BJ (cell line): ENCODE measurements around the gene RAP1GAP. TPM values are rescaled to one million over a fixed set of nuclear protein-coding genes. Genes with fewer than 3 reads are reported as not detected.

ENCODE experiments used
- CTCF ChIA-PET: fragments of 350-600 bp; formaldehyde crosslinking; extraction: SDS; loops from one replicate; lab custom pipeline; 2021; ENCODE audit warnings: antibody characterized with exemption, inconsistent platforms; lab: Yijun Ruan, JAX
- POLR2A ChIA-PET: fragments of 300-600 bp; sonication (Branson Sonifier 250); formaldehyde crosslinking; extraction: SDS; loops from one replicate; lab custom pipeline; 2021; ENCODE audit warnings: antibody characterized with exemption; lab: Charles Lee
- DNase-seq: peaks from one replicate; pipeline ENCODE4 v3.0.0-alpha.2; 2011; ENCODE audit warnings: low read depth
- H3K27me3 ChIP-seq: 2 replicates; pipeline ENCODE4 v1.6.0; 2011; ENCODE audit warnings: low read length; ENCODE audit not compliant: control insufficient read depth, insufficient read depth
- H3K36me3 ChIP-seq: 2 replicates; pipeline ENCODE4 v1.5.1; 2011; ENCODE audit warnings: low read length; ENCODE audit not compliant: control insufficient read depth, insufficient read depth
- H3K4me3 ChIP-seq: 2 replicates; pipeline ENCODE4 v1.5.1; 2011; ENCODE audit warnings: low read depth, mild to moderate bottlenecking, control low read depth, low read length
- polyA plus RNA-seq: library from polyadenylated mRNA; depleted of rRNA; stranded (reverse); fragments of >200 nt; gene quantifications from 2 replicates; pipeline ENCODE4 v1.2.3, GENCODE V29; 2011
- TF ChIP-seq, protein P1 (sequence below): IDR thresholded peaks from 2 replicates; pipeline ENCODE4 v1.5.1; 2011; ENCODE audit warnings: low read depth, mild to moderate bottlenecking, control low read depth, inconsistent platforms, low read length, moderate library complexity; ENCODE audit not compliant: insufficient read depth

The RAP1GAP gene
- polyA plus RNA-seq, 1 experiment = 0.16 TPM

DNA sequence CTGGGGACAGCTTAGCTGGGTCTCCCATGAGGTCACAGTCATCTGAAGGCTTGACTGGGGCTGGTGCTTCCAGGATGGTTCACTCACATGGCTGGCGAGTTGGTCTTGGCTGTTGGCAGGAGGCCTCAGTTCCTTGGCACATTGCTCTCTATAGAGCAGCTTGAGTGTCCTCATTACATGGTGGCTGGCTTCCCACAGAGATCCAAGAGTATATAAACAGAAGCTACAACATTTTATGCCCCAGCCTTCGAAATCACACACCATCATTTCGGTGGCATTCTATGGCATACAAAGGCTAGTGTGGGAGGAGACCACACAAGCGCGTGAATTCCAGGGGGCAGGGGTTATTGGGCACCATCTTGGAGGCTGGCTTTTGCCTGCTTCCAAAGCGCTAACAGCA, 96.9 kb downstream of the RAP1GAP start:
- Histone ChIP-seq H3K36me3 (no peaks in the 10 kb centered on the region), H3K4me3 (no peak overlapping the region), H3K27me3 (peaks cover 5% of the 10 kb centered on the region; the same call in 1 of the 2 replicates)
- ChIA-PET POLR2A (no interaction called here), CTCF (interaction anchor here (1.6 to 7.6 kb wide), 4 partner anchors 24 to 202 kb away, joined by 3 to 69 read pairs (median 40); partner anchors contain the start of gene ALPL)
- TF ChIP-seq, protein P1, sequence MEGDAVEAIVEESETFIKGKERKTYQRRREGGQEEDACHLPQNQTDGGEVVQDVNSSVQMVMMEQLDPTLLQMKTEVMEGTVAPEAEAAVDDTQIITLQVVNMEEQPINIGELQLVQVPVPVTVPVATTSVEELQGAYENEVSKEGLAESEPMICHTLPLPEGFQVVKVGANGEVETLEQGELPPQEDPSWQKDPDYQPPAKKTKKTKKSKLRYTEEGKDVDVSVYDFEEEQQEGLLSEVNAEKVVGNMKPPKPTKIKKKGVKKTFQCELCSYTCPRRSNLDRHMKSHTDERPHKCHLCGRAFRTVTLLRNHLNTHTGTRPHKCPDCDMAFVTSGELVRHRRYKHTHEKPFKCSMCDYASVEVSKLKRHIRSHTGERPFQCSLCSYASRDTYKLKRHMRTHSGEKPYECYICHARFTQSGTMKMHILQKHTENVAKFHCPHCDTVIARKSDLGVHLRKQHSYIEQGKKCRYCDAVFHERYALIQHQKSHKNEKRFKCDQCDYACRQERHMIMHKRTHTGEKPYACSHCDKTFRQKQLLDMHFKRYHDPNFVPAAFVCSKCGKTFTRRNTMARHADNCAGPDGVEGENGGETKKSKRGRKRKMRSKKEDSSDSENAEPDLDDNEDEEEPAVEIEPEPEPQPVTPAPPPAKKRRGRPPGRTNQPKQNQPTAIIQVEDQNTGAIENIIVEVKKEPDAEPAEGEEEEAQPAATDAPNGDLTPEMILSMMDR = no peak
- DNase-seq = no peak

DNA sequence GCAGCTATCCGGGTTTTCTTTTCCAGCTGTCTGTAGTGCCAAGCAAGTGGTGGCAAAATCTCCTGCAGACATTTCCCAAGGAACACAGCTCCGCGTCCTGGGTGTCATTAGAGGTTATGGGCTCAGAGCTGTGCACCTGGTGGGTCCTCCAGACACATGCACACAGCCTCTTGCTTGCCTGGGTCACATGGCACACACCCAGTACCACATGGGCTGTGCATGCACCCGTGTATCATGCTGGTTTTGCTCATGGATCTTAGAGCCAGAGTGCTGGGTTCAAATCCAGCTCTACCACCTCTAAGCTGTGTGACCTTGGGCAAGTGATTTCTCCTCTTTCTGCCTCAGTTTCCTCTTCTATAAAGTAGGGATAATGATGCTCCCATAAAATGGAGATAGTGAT, 98.3 kb downstream of the RAP1GAP start:
- no peak for DNase-seq
- Histone ChIP-seq H3K27me3 (peaks cover 2% of the 10 kb centered on the region; the same call in 1 of the 2 replicates), H3K36me3 (no peaks in the 10 kb centered on the region), H3K4me3 (no peak overlapping the region)
- TF ChIP-seq, protein P1 = no peak
- ChIA-PET CTCF (interaction anchor here (1.4 to 7.6 kb wide), 4 partner anchors 25 to 202 kb away, joined by 3 to 69 read pairs (median 9); partner anchors contain the start of gene ALPL), POLR2A (no interaction called here)

DNA sequence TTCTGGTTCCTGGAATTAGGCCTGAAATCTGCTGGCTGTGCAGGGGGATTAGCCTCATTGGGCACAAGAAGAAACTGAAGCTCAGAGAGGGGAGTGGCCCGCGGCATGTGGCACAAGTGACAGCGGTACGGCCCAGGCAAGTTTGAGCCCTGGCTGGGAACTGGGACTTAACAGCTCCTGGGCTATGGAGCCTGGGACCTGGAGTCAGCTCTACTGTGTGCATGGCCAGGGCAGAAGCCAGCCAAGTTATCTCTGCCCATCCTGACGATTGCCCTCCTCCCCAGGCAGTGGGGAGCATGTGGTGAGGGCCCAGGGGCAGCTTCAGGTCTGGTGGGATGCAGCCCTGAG, 98.7 kb downstream of the RAP1GAP start:
- POLR2A ChIA-PET = no interaction called here
- peaks cover 2% of the 10 kb centered on the region; the same call in 1 of the 2 replicates for H3K27me3 ChIP-seq
- H3K4me3 ChIP-seq = no peak overlapping the region
- no peak for DNase-seq
- TF ChIP-seq, protein P1 = no peak
- no peaks in the 10 kb centered on the region for H3K36me3 ChIP-seq
- CTCF ChIA-PET = interaction anchor here (1.4 to 7.6 kb wide), 4 partner anchors 25 to 202 kb away, joined by 3 to 69 read pairs (median 9); partner anchors contain the start of gene ALPL

- CTCF ChIA-PET = interaction anchor here (1.4 to 7.6 kb wide), 4 partner anchors 26 to 201 kb away, joined by 3 to 69 read pairs (median 9); partner anchors contain the start of gene ALPL
- TF ChIP-seq, protein P1 = no peak
- DNase-seq = no peak
- no peaks in the 10 kb centered on the region for H3K36me3 ChIP-seq
- H3K27me3 ChIP-seq = peaks cover 2% of the 10 kb centered on the region; the same call in 1 of the 2 replicates
- no peak overlapping the region for H3K4me3 ChIP-seq
- POLR2A ChIA-PET = no interaction called here
These were observed 99.2 kb downstream of the RAP1GAP start for GRCh38 chr1:21569820-21570527.

DNA sequence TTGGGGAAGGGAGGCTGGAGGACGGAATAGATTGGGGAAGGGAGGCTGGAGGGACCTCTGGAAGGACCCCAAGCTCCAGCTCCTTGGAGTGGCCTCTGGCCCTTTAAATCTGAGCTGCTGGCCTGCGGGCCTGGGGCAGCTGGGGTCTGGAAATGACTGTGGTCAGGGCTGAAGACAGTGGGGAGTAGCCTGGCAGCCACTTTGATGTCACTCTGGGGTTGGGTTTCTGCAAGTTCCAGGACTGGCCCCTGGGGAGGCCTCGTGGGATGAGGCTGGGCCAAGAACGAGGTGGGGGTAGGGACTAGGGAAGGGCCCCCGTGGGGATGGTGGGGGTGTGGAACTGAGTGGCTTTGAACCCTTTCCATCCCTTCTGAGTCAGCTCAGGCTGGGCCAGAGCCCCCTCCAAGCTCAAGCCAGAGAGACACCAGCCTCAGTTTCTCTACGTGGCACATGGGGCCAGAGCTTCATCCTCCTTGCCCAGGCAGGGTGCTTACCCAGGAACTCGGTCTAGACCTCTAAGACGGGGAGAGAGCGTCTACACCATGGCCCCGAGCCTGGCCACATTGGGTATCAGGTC, 100.3 kb downstream of the RAP1GAP start:
- TF ChIP-seq, protein P1 = no peak
- POLR2A ChIA-PET = no interaction called here
- CTCF ChIA-PET = interaction anchor here (1.0 to 7.6 kb wide), 4 partner anchors 57 to 201 kb away, joined by 5 to 69 read pairs (median 6); partner anchors contain the start of gene ALPL
- no peak overlapping the region for H3K4me3 ChIP-seq
- H3K27me3 ChIP-seq = peaks cover 2% of the 10 kb centered on the region; the same call in 1 of the 2 replicates
- H3K36me3 ChIP-seq = no peaks in the 10 kb centered on the region
- DNase-seq = no peak
